MV-4-11 (cell line): ENCODE measurements around the gene BCL6B.

Source experiments
- DNase-seq: peaks from one replicate; lab custom pipeline; 2025; lab: John Stamatoyannopoulos, UW

Gene BCL6B

GRCh38 chr17:7060165-7060891 is 37.5 kb downstream of the BCL6B start:
- no peak for DNase-seq

- peak; percentile 8 for DNase-seq
These were observed 40.8 kb downstream of the BCL6B start for GRCh38 chr17:7063518-7064094.

- peak; percentile 13 for DNase-seq
These were observed 41.4 kb downstream of the BCL6B start for GRCh38 chr17:7064261-7064660.

GRCh38 chr17:7067198-7067597 is 44.3 kb downstream of the BCL6B start:
- DNase-seq, result no peak

- no peak for DNase-seq
These were observed 45.4 kb downstream of the BCL6B start for GRCh38 chr17:7068268-7068667.

GRCh38 chr17:7070712-7071111 is 47.9 kb downstream of the BCL6B start:
- DNase-seq, result no peak

DNA sequence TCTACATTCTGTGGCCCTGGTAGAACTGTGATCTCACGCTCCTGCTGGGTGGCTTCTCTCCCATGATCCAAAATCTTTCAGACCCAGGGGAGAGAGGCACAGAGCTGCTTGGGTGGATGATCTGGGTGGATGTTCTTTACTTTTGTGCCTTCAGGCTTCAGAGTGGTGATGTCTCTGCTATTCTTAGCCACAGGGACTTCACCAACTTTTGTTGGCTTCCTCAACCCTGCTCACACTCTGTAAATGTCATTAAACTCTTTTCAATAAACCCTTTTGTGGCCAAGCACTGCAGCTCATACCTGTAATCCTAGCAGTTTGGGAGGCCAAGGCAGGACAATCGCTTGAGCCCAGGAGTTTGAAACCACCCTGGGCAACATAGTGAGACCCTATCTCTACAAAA is 49.6 kb downstream of the BCL6B start:
- no peak for DNase-seq

DNA sequence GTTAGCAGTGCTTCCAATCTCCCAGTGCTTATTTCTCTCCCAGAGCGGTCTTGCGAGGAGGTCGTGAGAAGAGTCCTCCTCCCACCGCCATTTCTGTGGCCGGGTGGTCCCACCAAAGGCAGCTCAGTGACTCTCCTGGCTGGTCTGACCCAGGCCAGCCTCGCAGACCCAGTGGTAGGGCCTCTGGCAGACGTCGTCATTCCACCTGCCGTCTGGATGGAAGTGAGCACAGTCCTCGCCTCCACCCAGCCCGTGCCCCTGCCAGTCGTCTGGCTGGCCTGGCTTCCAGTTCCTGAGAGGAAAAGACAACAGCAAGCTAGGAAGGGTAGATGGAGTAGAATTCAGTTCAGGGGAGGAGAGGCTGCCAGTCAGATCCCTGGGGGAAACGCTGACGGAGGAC is 52.1 kb downstream of the BCL6B start:
- DNase-seq, result no peak

DNA sequence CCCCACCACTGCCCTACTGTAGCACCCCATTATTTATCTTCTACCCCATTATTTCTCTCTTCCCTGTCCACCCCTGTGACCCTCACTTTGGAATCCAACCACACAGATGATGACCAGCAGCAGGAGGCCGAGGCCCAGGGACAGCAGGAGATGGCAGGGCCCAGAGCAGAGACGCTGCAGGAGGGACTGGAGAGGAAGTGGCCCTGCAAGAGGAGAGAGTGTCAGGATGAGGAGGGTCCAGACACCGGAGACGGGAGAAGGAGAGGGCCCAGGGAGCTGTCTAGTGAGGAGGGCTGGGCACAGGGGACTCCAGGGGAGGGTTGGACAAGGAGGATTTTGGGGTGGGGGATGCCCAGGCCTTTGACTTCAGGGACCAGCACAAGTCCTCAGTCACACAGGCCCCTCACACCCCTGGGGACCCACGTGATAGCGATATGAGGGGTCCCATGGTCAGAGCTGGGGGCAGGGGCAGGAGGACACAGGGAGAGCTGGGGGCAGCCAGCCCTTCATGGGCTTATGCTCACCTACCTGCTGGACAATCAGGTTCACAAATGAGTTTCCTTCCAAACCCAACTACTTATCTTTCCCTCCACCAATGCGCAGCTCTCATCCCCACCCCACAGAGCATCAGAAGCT is 55.2 kb downstream of the BCL6B start:
- DNase-seq, result no peak

- DNase-seq, result no peak
These were observed 55.9 kb downstream of the BCL6B start for GRCh38 chr17:7078711-7079110.
